Muscle of leg (tissue), 16 donors: ENCODE results near the gene SALL4. TPM values are rescaled to one million over a fixed set of nuclear protein-coding genes. Genes with fewer than 3 reads are reported as not detected.

ENCODE experiments used
- DNase-seq: peaks from one replicate; pipeline ENCODE4 v3.0.0; 2013
- H3K27ac ChIP-seq: one replicate; pipeline ENCODE4 v1.5.1; 2013; ENCODE audit warnings: mild to moderate bottlenecking, low read length, control low read depth
- H3K27me3 ChIP-seq: one replicate; pipeline ENCODE4 v1.6.1; 2013; ENCODE audit warnings: low read length; ENCODE audit not compliant: control insufficient read depth, insufficient read depth
- H3K36me3 ChIP-seq: one replicate; pipeline ENCODE4 v1.6.1; 2013; ENCODE audit warnings: low read length; ENCODE audit not compliant: control insufficient read depth, insufficient read depth
- H3K4me1 ChIP-seq: one replicate; pipeline ENCODE4 v1.6.1; 2013; ENCODE audit warnings: low read length; ENCODE audit not compliant: control insufficient read depth, insufficient read depth
- H3K4me3 ChIP-seq: one replicate; pipeline ENCODE4 v1.5.1; 2013; ENCODE audit warnings: low read length, control low read depth
- H3K9me3 ChIP-seq: replicated peaks from 2 replicates; pipeline ENCODE4 v1.6.1; 2013; ENCODE audit warnings: low read depth, low read length; ENCODE audit not compliant: control insufficient read depth
- whole genome bisulfite sequencing: methylation state at CpG from one replicate; pipeline ENCODE4 v1.1.5; 2013; ENCODE audit warnings: missing lambda C conversion rate; ENCODE audit not compliant: insufficient coverage; 5-methylcytosine and 5-hydroxymethylcytosine counted together
- long read RNA-seq, 11 donors: transcript quantifications; one replicate each; lab custom pipeline, GENCODE V29; 2026
- polyA plus RNA-seq, 8 donors: library from polyadenylated mRNA; unstranded; fragments of 120-200 nt; gene quantifications; one replicate each; pipeline versions ENCODE4 v1.2.1 to v1.2.3, GENCODE V29; 2013; ENCODE audit warnings: inconsistent platforms in 1 of 8, low replicate concordance in 1 of 8; ENCODE audit not compliant: insufficient read length in 8 of 8, insufficient read depth in 1 of 8
- total RNA-seq: library from RNA; stranded (reverse); fragments of 120-200 nt; gene quantifications from one replicate; pipeline ENCODE4 v1.2.4, GENCODE V29; 2013

The SALL4 gene
- 0.18 TPM for total RNA-seq
- 1 to 10 TPM in 1 of 8 donors, under 1 TPM in 7; 0.15 to 1.4 (median 0.20) TPM for polyA plus RNA-seq
- long read RNA-seq, donor 1 = 0 reads
- long read RNA-seq, donor 2 = 0 reads
- long read RNA-seq, donor 3 = 0 reads
- long read RNA-seq, donor 4 = 0 reads
- long read RNA-seq, donor 5 = 0 reads
- long read RNA-seq, donor 6 = 0 reads
- long read RNA-seq, donor 7 = 0 reads
- long read RNA-seq, donor 8 = 0 reads
- long read RNA-seq, donor 9 = 0 reads
- long read RNA-seq, donor 10 = 0 reads
- long read RNA-seq, donor 11 = 0 reads

GRCh38 chr20:51802170-51802751 lies at the start of gene SALL4:
TSS of gene SALL4 (minus strand) at chr20:51802521. CDS start at chr20:51802408, 113 bp downstream.
- WGBS = 6% methylated on average over 33 of the region's 44 CpGs
- Histone ChIP-seq H3K9me3 (no peaks in the 10 kb centered on the region), H3K27me3 (peaks cover 54% of the 10 kb centered on the region), H3K4me1 (peaks cover 27% of the 10 kb centered on the region), H3K36me3 (no peaks in the 10 kb centered on the region), H3K27ac (no peak within 1 kb of the TSS), H3K4me3 (peak within 1 kb of the TSS; percentile 42)
- DNase-seq = peak; percentile 10

GRCh38 chr20:51848346-51848745 lies 46.0 kb upstream of the SALL4 start:
- WGBS = no CpG with 5 or more reads among the region's 2 CpGs
- no peak for DNase-seq
- no peak overlapping the region for H3K27ac ChIP-seq
- no peaks in the 10 kb centered on the region for H3K36me3 ChIP-seq
- H3K4me1 ChIP-seq = no peaks in the 10 kb centered on the region
- no peaks in the 10 kb centered on the region for H3K9me3 ChIP-seq
- no peak overlapping the region for H3K4me3 ChIP-seq
- H3K27me3 ChIP-seq = no peaks in the 10 kb centered on the region

DNA sequence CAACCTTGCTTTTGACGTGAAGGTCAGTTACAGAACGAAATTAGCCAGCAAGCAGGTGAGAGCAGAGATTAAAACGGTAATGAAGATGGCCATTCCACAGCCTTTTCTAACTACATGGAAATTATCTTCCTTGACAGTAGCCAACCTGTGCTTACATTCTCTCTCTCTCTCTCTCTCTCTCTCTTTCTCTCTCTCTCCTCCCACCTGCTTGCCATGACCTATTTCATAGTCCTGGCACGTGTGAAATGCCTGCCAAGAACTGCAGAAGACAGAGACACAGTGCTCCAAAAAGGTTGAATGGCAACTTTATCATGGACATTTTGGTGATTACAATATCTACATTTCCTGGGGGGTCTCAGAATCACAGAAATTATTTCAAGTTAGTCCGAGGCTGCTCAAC lies 38.5 kb upstream of the SALL4 start:
- 92% methylated on average over 3 of the region's 5 CpGs for WGBS
- H3K9me3 ChIP-seq = no peaks in the 10 kb centered on the region
- no peak for DNase-seq
- no peak overlapping the region for H3K4me3 ChIP-seq
- H3K4me1 ChIP-seq = no peaks in the 10 kb centered on the region
- no peak overlapping the region for H3K27ac ChIP-seq
- H3K27me3 ChIP-seq = no peaks in the 10 kb centered on the region
- no peaks in the 10 kb centered on the region for H3K36me3 ChIP-seq

DNA sequence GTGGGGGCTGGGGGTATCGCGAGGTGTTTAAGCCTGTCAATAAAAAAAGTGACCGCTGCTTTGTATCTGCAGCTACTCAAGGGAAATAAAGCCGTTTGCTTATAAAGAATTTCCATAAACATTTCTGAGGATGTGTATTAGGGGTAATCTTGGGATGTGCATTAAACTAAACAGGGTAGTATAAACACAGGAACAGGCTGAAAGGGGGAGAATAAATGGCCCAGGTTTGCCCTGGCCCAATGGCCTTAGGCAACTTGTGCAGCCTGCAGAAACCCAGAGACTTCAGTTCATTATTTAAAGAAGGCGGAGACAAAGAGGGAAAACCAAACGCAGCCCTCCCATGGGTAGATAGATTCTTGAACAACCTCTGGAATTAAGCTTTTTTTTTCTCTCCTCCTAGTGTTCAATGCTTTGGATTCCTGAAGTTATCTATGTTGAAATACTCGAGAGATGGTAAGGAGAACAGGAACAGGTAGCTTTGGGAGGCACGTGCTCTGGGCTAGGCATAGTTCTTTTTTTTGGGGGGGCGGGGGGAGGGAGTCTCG lies 35.6 kb upstream of the SALL4 start:
- Histone ChIP-seq H3K4me3 (no peak overlapping the region), H3K4me1 (no peaks in the 10 kb centered on the region), H3K9me3 (no peaks in the 10 kb centered on the region), H3K27me3 (no peaks in the 10 kb centered on the region), H3K27ac (no peak overlapping the region), H3K36me3 (no peaks in the 10 kb centered on the region)
- no peak for DNase-seq
- WGBS = no CpG with 5 or more reads among the region's 10 CpGs

DNA sequence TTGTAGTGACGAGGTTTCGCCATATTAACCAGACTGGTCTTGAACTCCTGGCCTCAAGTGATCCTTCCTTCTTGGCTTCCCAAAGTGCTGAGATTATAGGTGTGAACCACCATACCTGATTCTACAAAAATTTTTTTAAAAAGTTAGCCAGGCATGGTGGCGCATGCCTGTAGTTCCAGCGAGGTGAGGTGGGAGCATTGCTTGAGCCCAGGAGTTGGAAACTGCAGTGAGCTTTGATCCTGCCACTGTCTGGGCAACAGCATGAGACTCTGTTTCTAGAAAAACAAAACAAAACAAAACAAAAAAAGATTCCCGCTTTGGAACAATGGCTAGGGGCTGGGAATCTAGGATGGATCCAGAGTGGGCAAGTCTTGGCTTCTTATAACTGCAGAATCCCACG lies 35.1 kb upstream of the SALL4 start:
- no peaks in the 10 kb centered on the region for H3K36me3 ChIP-seq
- H3K4me3 ChIP-seq = no peak overlapping the region
- no peaks in the 10 kb centered on the region for H3K4me1 ChIP-seq
- H3K27me3 ChIP-seq = no peaks in the 10 kb centered on the region
- H3K9me3 ChIP-seq = no peaks in the 10 kb centered on the region
- DNase-seq = no peak
- no peak overlapping the region for H3K27ac ChIP-seq
- no CpG with 5 or more reads among the region's 6 CpGs for WGBS

DNA sequence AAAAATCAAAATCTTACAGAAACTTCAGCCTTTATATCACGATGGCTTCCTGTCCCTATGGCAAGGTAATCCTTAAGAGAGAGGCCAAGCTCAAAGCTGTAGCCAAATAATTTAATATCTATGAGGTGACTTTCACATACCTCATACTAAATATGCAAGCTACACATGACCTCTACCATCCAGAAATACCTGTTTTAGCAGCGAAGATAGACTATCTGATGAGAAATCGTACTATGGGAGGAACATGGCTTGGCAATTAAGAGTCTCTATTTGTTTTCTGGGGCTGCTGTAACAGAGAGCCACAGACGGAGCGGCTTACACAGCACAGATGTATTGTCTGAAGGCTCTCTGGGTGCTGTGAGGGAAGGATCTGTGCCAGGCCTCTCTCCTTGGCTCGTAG lies 31.0 kb upstream of the SALL4 start:
- H3K36me3 ChIP-seq = no peaks in the 10 kb centered on the region
- WGBS = no CpG with 5 or more reads among the region's 6 CpGs

DNA sequence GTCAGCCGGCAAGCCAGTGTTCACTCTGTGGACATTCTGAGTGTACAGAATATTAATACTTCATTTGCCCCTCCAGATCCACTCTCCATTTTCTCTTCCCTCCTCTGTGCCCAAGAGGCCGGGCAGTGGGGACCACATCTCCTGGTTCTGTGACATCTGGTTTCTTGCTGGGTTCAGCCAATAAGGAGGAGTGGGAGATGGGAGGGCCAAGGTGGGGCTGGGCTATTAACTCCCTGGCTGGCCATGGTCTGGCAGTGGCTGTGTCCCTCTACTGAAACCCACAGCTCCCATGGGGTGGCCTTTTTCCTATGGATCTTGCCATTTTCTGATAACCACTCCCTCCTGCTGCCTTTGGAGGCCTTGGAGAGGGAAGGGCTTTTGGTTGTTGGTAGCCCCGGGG lies 30.0 kb upstream of the SALL4 start:
- DNase-seq = peak; percentile 1
- Histone ChIP-seq H3K4me1 (no peaks in the 10 kb centered on the region), H3K36me3 (no peaks in the 10 kb centered on the region), H3K9me3 (no peaks in the 10 kb centered on the region), H3K27me3 (no peaks in the 10 kb centered on the region), H3K27ac (no peak overlapping the region), H3K4me3 (no peak overlapping the region)
- no CpG with 5 or more reads among the region's 3 CpGs for WGBS

More for the DNA sequence above, 31.0 kb upstream of the SALL4 start:
- Histone ChIP-seq H3K4me1 (no peaks in the 10 kb centered on the region), H3K9me3 (no peaks in the 10 kb centered on the region), H3K27ac (no peak overlapping the region), H3K27me3 (no peaks in the 10 kb centered on the region), H3K4me3 (no peak overlapping the region)
- no peak for DNase-seq

- WGBS = 17% methylated on average over 2 of the region's 6 CpGs
- Histone ChIP-seq H3K4me3 (no peak overlapping the region), H3K4me1 (no peaks in the 10 kb centered on the region), H3K27me3 (no peaks in the 10 kb centered on the region), H3K36me3 (no peaks in the 10 kb centered on the region), H3K27ac (no peak overlapping the region), H3K9me3 (no peaks in the 10 kb centered on the region)
- peak; percentile 40 for DNase-seq
Measured at GRCh38 chr20:51831866-51832265, 29.5 kb upstream of the SALL4 start.

- 96% methylated on average over 4 of the region's 7 CpGs for WGBS
- Histone ChIP-seq H3K4me3 (no peak overlapping the region), H3K36me3 (no peaks in the 10 kb centered on the region), H3K27ac (no peak overlapping the region), H3K9me3 (no peaks in the 10 kb centered on the region), H3K27me3 (no peaks in the 10 kb centered on the region), H3K4me1 (no peaks in the 10 kb centered on the region)
- no peak for DNase-seq
Measured at GRCh38 chr20:51830538-51830937, 28.2 kb upstream of the SALL4 start.

- Histone ChIP-seq H3K36me3 (no peaks in the 10 kb centered on the region), H3K4me3 (no peak overlapping the region), H3K27ac (no peak overlapping the region), H3K4me1 (no peaks in the 10 kb centered on the region), H3K9me3 (no peaks in the 10 kb centered on the region), H3K27me3 (no peaks in the 10 kb centered on the region)
- DNase-seq = peak; percentile 33
- 30% methylated on average over 7 of the region's 7 CpGs for WGBS
Measured at GRCh38 chr20:51828762-51829161, 26.4 kb upstream of the SALL4 start.
